Activated naive CD4-positive, alpha-beta T cell treated with anti-CD3 and anti-CD28 coated beads, Interleukin-2, amount 50 U/mL, for 72 hours (primary cell): ENCODE data around the gene SLC22A14. TPM values are rescaled to one million over a fixed set of nuclear protein-coding genes. Genes with fewer than 3 reads are reported as not detected.

Source experiments
- ATAC-seq, 2 donors: fragments of 150-1000 bp; cut with Tn5 transposase; 2 replicates each; pipeline ENCODE4 v1.10.0; 2021; ENCODE audit warnings: mild to moderate bottlenecking in 2 of 2, moderate library complexity in 2 of 2
- DNase-seq, 2 donors: peaks; one replicate each; pipeline ENCODE4 v3.0.0; 2021 to 2022; ENCODE audit warnings: low spot score in 2 of 2
- H3K27ac Mint-ChIP-seq, 2 donors: one replicate each; pipeline ENCODE4 v1.8.0; 2022; ENCODE audit warnings: mild to moderate bottlenecking in 2 of 2, mixed read lengths in 2 of 2
- H3K36me3 Mint-ChIP-seq, 2 donors: one replicate each; pipeline ENCODE4 v1.8.0; 2022; ENCODE audit warnings: mixed read lengths in 2 of 2
- H3K9me3 Mint-ChIP-seq, 2 donors: one replicate each; pipeline ENCODE4 v1.8.0; 2022; ENCODE audit warnings: mixed read lengths in 2 of 2
- total RNA-seq, 2 donors: library from RNA; stranded (reverse); gene quantifications; one replicate each; pipeline ENCODE4 v1.2.3, GENCODE V29; 2022

SLC22A14 gene
- total RNA-seq, 2 donors from 2014 or later, result not detected

DNA sequence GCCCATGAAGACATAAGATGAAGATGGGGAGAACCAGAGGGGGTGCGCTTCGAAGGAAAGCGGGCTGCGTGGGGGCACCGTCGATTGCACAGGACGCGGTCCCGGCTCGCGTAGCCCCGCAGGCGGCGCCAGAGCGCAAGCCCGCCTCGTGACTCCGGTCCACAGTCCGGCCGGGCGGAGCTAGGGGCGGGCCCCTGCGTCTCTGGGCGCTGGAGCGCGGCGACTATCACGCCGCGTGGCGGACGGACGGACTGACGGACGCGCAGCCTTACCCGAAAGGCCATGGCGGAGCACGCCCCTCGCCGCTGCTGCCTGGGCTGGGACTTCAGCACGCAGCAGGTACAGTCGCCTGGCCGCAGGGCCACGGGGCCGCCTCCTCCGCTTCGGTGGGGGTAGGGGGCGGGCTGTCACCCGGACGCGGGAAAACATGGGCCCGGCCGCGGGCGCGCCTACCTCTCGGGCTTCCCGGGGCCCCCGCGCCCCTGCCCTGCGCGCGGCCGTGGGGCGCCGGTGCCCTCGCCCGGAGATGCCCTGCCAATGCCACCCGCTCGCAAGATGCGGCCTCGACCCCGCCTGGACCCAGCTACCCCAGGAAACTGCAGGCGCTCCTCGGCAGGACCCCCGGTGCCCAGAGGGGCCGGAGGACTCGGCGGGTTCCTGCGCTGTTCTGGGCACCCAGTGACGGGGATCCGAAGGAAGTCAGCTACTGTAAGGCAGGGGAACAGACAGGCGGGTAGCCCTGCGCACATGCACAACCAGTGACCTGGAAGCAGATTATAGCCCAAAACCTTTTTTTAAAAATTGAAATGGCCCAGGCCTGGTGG is 64.7 kb downstream of the SLC22A14 start, which contains the start of gene XYLB:
TSS of gene XYLB (plus strand) at position 199 of the 824 bp plus-strand sequence. CDS start at position 283, 84 bp downstream.
- Mint-ChIP-seq H3K9me3 (no peaks in the 10 kb centered on the region), H3K27ac (peak within 1 kb of the TSS in 1 of 2 donors; percentile 40), H3K36me3 (peaks cover 0 to 5% of the 10 kb centered on the region in 2 donors)
- ATAC-seq (peak; percentile 98 to 99), DNase-seq (peak; percentile 83 to 87)

GRCh38 chr3:38347421-38348200 is 65.5 kb downstream of the SLC22A14 start:
- ATAC-seq (no peak), DNase-seq (no peak)
- H3K27ac Mint-ChIP-seq, result no peak overlapping the region
- H3K9me3 Mint-ChIP-seq, result no peaks in the 10 kb centered on the region
- H3K36me3 Mint-ChIP-seq, result peaks cover 0 to 12% of the 10 kb centered on the region in 2 donors

GRCh38 chr3:38348903-38349302 is 66.8 kb downstream of the SLC22A14 start:
- Mint-ChIP-seq H3K27ac (no peak overlapping the region), H3K36me3 (peaks cover 0 to 16% of the 10 kb centered on the region in 2 donors), H3K9me3 (no peaks in the 10 kb centered on the region)
- DNase-seq (no peak), ATAC-seq (no peak)

DNA sequence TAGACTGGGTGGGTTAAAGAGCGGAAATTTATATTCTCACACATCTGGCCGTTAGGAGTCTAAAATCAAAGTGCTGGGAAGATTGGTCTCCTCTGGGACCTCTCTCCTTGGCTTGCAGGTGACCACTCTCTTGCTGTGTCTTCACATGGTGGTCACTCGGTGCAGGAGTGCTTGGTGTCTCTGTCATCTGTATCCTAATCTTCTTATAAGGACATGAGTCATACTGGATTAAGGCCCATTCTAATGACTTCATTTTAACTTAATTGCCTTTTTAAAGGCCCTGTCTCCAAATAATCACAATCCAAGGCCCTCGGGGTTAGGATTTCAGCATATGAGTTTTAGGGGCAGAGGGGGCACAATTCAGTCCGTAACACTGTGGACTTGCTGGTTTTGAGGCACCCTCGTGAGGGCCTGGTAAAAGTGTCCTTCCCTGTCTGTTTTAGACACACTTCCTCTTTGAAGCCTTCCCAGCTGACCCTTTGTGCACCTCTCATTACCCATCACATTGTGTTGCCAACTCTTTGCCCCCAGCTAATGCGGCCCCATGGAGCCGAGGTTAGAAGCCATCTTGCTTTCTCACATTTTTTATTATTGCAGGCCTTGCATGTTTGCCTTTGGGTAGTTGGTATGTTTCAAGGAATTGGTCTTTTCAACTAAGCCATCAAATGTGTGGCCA is 67.7 kb downstream of the SLC22A14 start:
- DNase-seq, result no peak
- Mint-ChIP-seq H3K36me3 (peaks cover 0 to 13% of the 10 kb centered on the region in 2 donors), H3K27ac (no peak overlapping the region), H3K9me3 (no peaks in the 10 kb centered on the region)
- ATAC-seq, result no peak

DNA sequence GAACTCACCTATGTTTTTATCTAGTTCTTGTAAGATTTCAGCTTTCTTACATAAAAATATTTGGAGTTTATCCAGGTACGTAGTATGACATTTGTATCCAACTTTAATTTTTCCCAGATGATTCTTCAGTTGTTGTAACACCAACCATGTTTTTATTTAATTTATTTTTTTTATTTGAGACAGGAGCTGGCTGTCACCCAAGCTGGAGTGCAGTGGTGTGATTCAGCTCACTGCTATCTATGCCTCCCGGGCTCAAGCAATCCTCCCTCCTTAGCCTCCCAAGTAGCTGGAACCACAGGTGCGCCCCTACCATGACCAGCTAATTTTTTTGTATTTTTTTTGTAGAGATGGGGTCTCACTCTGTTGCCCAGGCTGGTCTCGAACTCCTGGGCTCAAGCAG is 71.1 kb downstream of the SLC22A14 start:
- Mint-ChIP-seq H3K9me3 (no peaks in the 10 kb centered on the region), H3K27ac (no peak overlapping the region), H3K36me3 (peaks cover 0 to 13% of the 10 kb centered on the region in 2 donors)
- no peak for ATAC-seq
- no peak for DNase-seq

- Mint-ChIP-seq H3K9me3 (no peaks in the 10 kb centered on the region), H3K27ac (no peak overlapping the region), H3K36me3 (peaks cover 0 to 19% of the 10 kb centered on the region in 2 donors)
- ATAC-seq, result no peak
- no peak for DNase-seq
Observed at GRCh38 chr3:38354588-38355330, 72.7 kb downstream of the SLC22A14 start.

- H3K36me3 Mint-ChIP-seq, result peaks cover 0 to 9% of the 10 kb centered on the region in 2 donors
- no peaks in the 10 kb centered on the region for H3K9me3 Mint-ChIP-seq
- no peak for ATAC-seq
Observed at GRCh38 chr3:38359038-38359437, 76.9 kb downstream of the SLC22A14 start.

GRCh38 chr3:38360345-38360744 is 78.3 kb downstream of the SLC22A14 start:
- no peak overlapping the region for H3K27ac Mint-ChIP-seq
- peaks cover 0 to 17% of the 10 kb centered on the region in 2 donors for H3K36me3 Mint-ChIP-seq
- ATAC-seq (no peak), DNase-seq (no peak)
- H3K9me3 Mint-ChIP-seq, result no peaks in the 10 kb centered on the region

More at GRCh38 chr3:38359038-38359437, 76.9 kb downstream of the SLC22A14 start:
- DNase-seq, result no peak
- H3K27ac Mint-ChIP-seq, result no peak overlapping the region

DNA sequence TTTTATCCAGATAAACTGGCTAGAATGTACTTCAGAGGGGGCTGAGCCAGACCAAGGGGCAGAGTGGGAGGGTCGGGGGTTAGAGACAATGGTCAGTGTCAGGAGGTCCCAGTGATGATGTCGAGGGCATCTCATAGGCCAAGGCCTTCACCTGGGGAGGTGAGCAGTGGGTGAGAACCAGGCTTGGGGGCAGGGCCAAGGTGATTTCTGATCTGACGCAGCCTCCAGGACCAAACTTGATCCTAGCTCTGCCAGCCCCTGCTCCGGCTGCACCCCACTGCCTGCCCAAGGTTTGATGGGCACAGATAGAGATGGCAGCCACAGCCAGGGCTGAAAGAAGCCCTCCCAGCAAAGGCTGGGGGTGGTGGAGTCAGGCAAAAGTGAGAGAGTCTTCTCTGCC is 79.4 kb downstream of the SLC22A14 start:
- DNase-seq, result no peak
- H3K36me3 Mint-ChIP-seq, result peaks cover 0 to 17% of the 10 kb centered on the region in 2 donors
- no peaks in the 10 kb centered on the region for H3K9me3 Mint-ChIP-seq
- no peak overlapping the region for H3K27ac Mint-ChIP-seq
- no peak for ATAC-seq

GRCh38 chr3:38362825-38363224 is 80.7 kb downstream of the SLC22A14 start:
- Mint-ChIP-seq H3K36me3 (peaks cover 0 to 17% of the 10 kb centered on the region in 2 donors), H3K27ac (no peak overlapping the region), H3K9me3 (no peaks in the 10 kb centered on the region)
- ATAC-seq (no peak), DNase-seq (no peak)

DNA sequence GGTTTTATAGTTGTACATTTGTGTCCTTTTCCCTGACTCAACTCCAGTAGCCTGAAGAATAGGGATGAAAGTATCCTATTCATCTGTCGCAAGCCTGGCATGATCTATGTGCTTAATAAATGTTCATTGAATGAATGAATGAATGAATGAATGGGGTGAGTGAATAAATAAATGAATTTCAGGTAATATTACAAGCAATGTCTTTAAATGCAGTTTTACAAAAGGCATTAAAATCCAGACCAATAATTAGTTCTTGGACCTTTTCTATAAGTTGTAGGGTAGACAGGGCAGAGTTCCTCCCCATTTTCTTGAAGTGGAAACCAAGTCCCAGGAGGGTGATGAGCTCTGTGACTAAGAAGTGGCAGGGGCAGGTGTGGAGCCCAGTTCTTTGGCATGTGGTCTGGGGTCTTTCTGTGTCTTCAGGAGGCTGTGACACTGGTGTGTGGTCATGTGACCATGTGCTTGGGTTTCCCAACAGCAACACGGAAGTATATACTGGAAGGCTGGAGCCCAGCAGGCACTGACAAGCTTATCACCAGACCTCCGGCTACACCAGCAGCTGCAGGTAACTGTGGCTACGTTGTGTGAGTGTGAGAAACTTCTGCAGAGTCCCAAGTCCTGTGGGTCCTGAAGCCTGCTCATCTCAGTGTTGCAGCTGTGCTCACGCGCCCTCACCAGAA is 82.8 kb downstream of the SLC22A14 start:
- H3K9me3 Mint-ChIP-seq, result no peaks in the 10 kb centered on the region
- H3K27ac Mint-ChIP-seq, result no peak overlapping the region
- no peak for ATAC-seq
- DNase-seq, result no peak
- H3K36me3 Mint-ChIP-seq, result peaks cover 0 to 21% of the 10 kb centered on the region in 2 donors

DNA sequence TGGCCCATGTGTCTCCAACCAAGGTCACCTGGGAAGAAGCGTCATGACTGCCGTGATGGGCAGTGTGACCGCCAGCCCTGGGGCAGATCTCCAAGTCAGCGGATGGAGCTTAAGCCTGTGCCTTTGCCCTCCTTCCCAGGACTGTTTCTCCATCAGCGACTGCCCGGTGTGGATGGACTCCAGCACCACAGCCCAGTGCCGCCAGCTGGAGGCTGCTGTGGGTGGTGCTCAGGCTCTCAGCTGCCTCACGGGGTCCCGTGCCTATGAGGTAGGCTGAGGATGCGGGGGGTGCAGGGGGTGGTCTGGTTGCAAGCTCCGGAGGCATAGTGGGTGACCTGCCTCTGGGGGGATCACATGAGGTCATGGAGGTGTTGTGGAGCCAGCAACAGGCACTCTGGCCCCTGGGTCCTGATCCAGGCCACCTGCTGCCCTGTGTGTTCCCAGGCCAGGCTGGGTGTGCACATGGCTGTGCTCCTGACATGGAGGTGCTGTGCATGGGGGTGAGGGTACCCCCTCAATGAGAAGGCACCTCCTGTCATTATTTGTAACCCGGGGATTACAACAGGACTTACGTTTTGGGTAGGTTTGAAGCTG is 83.5 kb downstream of the SLC22A14 start:
- Mint-ChIP-seq H3K9me3 (no peaks in the 10 kb centered on the region), H3K36me3 (peaks cover 5 to 24% of the 10 kb centered on the region in 2 donors), H3K27ac (no peak overlapping the region)
- ATAC-seq (no peak), DNase-seq (no peak)

GRCh38 chr3:38366082-38366481 is 84.0 kb downstream of the SLC22A14 start:
- Mint-ChIP-seq H3K27ac (no peak overlapping the region), H3K9me3 (no peaks in the 10 kb centered on the region), H3K36me3 (peaks cover 6 to 27% of the 10 kb centered on the region in 2 donors)
- no peak for DNase-seq
- peak in 1 of 2 donors; percentile 28 for ATAC-seq

- ATAC-seq, result no peak
- no peak for DNase-seq
- Mint-ChIP-seq H3K27ac (no peak overlapping the region), H3K9me3 (no peaks in the 10 kb centered on the region), H3K36me3 (peaks cover 8 to 27% of the 10 kb centered on the region in 2 donors)
Observed at GRCh38 chr3:38367779-38368178, 85.7 kb downstream of the SLC22A14 start.
